Stomach (tissue), 9 donors: Measurements from ENCODE around the gene RPL36. TPM values are rescaled to one million over a fixed set of nuclear protein-coding genes. Genes with fewer than 3 reads are reported as not detected.
"Not testable (repeated sequence)": the region's sequence is repeated elsewhere in the genome, so short reads cannot be mapped to it uniquely, and the experiment has no call there.

ENCODE experiments used
- DNase-seq, 2 donors: peaks; one replicate each; pipeline versions ENCODE4 v3.0.0 to v3.0.0-alpha.2; 2013 to 2019
- H3K27ac ChIP-seq, 5 donors: fragments of 200-600 bp in 4 of 5; sonication (generic) in 4 of 5; one replicate each; pipeline ENCODE4 v1.5.1; 2013 to 2019; ENCODE audit warnings: mild to moderate bottlenecking in 1 of 5, moderate library complexity in 1 of 5
- H3K27me3 ChIP-seq, 3 donors: fragments of 200-600 bp; sonication (generic); one replicate each; pipeline ENCODE4 v1.5.1; 2017 to 2019; ENCODE audit warnings: mixed run types in 1 of 3
- H3K36me3 ChIP-seq, 4 donors: fragments of 200-600 bp; sonication (generic); 1 replicate in 3 of 4; 2 replicates in 1 of 4; pipeline ENCODE4 v1.5.1; 2016 to 2019
- H3K4me1 ChIP-seq, 4 donors: fragments of 200-600 bp; sonication (generic); one replicate each; pipeline ENCODE4 v1.5.1; 2016 to 2019
- H3K4me3 ChIP-seq, 4 donors: fragments of 200-600 bp; sonication (generic) in 3 of 4; one replicate each; pipeline ENCODE4 v1.5.1; 2016 to 2019; ENCODE audit warnings: mild to moderate bottlenecking in 1 of 4
- H3K9me3 ChIP-seq, 4 donors: fragments of 200-600 bp; sonication (generic); one replicate each; pipeline ENCODE4 v1.5.1; 2016 to 2019
- EP300 ChIP-seq: sonication (generic); formaldehyde crosslinking; IDR thresholded peaks from one replicate; pipeline ENCODE4 v1.6.1; 2017; ENCODE audit warnings: antibody characterized with exemption
- POLR2A ChIP-seq, 4 donors: fragments of 450-650 bp; IDR thresholded peaks; one replicate each; pipeline ENCODE4 v1.6.1; 2016; ENCODE audit warnings: antibody characterized with exemption in 4 of 4, control low read depth in 2 of 4, mild to moderate bottlenecking in 1 of 4, moderate library complexity in 1 of 4
- POLR2AphosphoS5 ChIP-seq, 3 donors: sonication (generic); formaldehyde crosslinking; IDR thresholded peaks; one replicate each; pipeline ENCODE4 v1.6.1; 2016; ENCODE audit warnings: antibody characterized with exemption in 3 of 3
- WGBS, 5 donors: extraction: QIAGEN DNeasy Blood & Tissue Kit in 3 of 5; methylation state at CpG; one replicate each; pipeline versions ENCODE4 v1.1.5 to v1.1.7; 2013 to 2018; 5-methylcytosine and 5-hydroxymethylcytosine counted together
- intact Hi-C: fragments of 100-400 bp; cut with DNase I; formaldehyde crosslinking; loops from one replicate; pipeline ENCODE4 v1.15.1; 2023; ENCODE audit warnings: low total_unique reads
- polyA plus RNA-seq, 3 donors: library from polyadenylated mRNA; stranded (reverse); fragments of 200-250 nt; gene quantifications; one replicate each; pipeline ENCODE4 v1.2.3, GENCODE V29; 2013
- total RNA-seq, 5 donors: library from RNA; depleted of rRNA; stranded (reverse); fragments of >200 nt; gene quantifications; one replicate each; pipeline versions ENCODE4 v1.1.0 to v1.2.3, GENCODE V29; 2014 to 2016
- TF ChIP-seq, protein P1 (sequence below), 7 experiments: fragments of 450-650 bp in 4 of 7; fragments of 200-600 bp in 3 of 7; sonication (generic) in 3 of 7; IDR thresholded peaks; one replicate each; pipeline ENCODE4 v1.5.1; 2016 to 2019; ENCODE audit warnings: antibody characterized with exemption in 7 of 7, control low read depth in 2 of 7, mild to moderate bottlenecking in 1 of 7
- donor health status: healthy with polysubstance abuse.
- donor health status: Bipolar disorder and iron deficiency.
- donor health status: healthy.

The RPL36 gene
- total and polyA plus RNA-seq, 8 donors = 121 to 2,132 (median 649) TPM

- H3K9me3 ChIP-seq = no peaks in the 10 kb centered on the region
- no peaks in the 10 kb centered on the region for H3K27me3 ChIP-seq
- peaks cover 64 to 96% (median 93%) of the 10 kb centered on the region in 4 donors for H3K36me3 ChIP-seq
- TF ChIP-seq POLR2A (IDR thresholded peaks at IDR 0.05) = no peak
- no peak for TF ChIP-seq POLR2AphosphoS5 (IDR thresholded peaks at IDR 0.05)
- TF ChIP-seq, protein P1, sequence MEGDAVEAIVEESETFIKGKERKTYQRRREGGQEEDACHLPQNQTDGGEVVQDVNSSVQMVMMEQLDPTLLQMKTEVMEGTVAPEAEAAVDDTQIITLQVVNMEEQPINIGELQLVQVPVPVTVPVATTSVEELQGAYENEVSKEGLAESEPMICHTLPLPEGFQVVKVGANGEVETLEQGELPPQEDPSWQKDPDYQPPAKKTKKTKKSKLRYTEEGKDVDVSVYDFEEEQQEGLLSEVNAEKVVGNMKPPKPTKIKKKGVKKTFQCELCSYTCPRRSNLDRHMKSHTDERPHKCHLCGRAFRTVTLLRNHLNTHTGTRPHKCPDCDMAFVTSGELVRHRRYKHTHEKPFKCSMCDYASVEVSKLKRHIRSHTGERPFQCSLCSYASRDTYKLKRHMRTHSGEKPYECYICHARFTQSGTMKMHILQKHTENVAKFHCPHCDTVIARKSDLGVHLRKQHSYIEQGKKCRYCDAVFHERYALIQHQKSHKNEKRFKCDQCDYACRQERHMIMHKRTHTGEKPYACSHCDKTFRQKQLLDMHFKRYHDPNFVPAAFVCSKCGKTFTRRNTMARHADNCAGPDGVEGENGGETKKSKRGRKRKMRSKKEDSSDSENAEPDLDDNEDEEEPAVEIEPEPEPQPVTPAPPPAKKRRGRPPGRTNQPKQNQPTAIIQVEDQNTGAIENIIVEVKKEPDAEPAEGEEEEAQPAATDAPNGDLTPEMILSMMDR (IDR thresholded peaks at IDR 0.05) = no peak
- no peak for TF ChIP-seq EP300
- WGBS, 5 donors = 95 to 97% (median 97%) methylated on average over 19 to 22 of the region's 22 CpGs
- intact Hi-C loops = no loop called here
- no peak overlapping the region for H3K27ac ChIP-seq
- peaks cover 0 to 5% (median 0%) of the 10 kb centered on the region in 4 donors for H3K4me1 ChIP-seq
- DNase-seq = no peak
- H3K4me3 ChIP-seq = no peak overlapping the region
These were observed 10.5 kb downstream of the RPL36 start for GRCh38 chr19:5700455-5701092.

GRCh38 chr19:5702053-5702410 is 11.9 kb downstream of the RPL36 start:
- WGBS, 5 donors = 93 to 95% (median 93%) methylated on average over 7 to 15 of the region's 28 CpGs; no CpG with 5 or more reads in 2 of the 5 donors
- H3K36me3 ChIP-seq = peaks cover 66 to 96% (median 93%) of the 10 kb centered on the region in 4 donors

DNA sequence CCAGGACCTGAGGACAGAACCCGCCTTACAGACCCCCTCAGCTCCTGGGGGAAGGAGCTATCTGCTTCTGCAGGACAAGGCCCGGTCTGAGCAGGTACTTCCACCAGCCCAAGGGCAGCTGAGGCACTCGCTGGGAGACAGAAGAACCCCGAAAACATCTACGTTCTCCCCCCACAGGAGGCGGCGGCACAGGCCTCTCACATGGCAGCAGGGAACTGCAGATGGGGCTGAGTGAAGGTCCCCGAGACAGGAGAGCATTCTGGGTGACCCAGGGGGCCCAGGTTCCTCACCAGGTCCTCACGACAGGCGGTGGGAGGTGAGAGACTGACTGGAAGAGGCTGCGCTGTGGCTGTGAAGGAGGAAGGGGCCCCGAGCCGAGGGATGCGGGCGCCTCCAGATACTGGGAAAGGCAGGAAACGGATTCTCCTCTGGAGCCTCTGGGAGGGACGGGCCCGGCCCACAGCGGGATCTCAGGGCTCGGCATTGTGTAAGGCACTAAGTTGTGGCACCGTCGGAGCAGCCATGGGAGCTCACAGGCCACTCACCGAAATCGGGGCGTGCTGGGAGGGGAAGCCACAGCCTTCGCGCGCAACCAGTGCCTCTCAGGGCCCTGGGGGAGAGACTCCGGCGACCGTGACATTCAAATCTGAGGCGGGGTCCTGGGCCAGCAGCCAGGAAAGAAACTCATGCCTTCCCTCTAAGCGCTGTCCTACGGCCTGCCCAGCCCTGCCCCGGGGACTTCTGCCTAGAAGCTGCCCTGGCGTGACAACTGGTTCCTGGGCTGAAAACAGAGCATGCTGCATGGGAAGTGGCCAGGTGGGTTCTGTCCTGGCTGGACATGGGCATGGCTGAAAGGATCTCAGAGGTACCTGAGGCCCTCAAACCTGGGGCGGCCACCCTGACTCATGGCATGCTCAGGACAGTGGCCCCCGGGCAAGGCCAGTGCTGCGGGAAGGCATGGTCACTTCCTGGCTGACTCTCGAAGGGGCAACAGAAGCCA is 14.0 kb downstream of the RPL36 start:
- no peak overlapping the region for H3K27ac ChIP-seq
- intact Hi-C loops = no loop called here
- no peaks in the 10 kb centered on the region for H3K4me1 ChIP-seq
- no peak for TF ChIP-seq POLR2A (IDR thresholded peaks at IDR 0.05)
- TF ChIP-seq POLR2AphosphoS5 (IDR thresholded peaks at IDR 0.05) = no peak
- TF ChIP-seq EP300 = no peak
- TF ChIP-seq, protein P1 (IDR thresholded peaks at IDR 0.05) = no peak
- H3K36me3 ChIP-seq = peaks cover 71 to 96% (median 94%) of the 10 kb centered on the region in 4 donors
- H3K4me3 ChIP-seq = no peak overlapping the region
- no peaks in the 10 kb centered on the region for H3K27me3 ChIP-seq
- 96 to 98% (median 97%) methylated on average over 39 to 40 of the region's 40 CpGs for WGBS, 5 donors
- no peaks in the 10 kb centered on the region for H3K9me3 ChIP-seq
- DNase-seq = no peak

More at GRCh38 chr19:5702053-5702410, 11.9 kb downstream of the RPL36 start:
- H3K4me1 ChIP-seq, H3K27ac ChIP-seq, H3K27me3 ChIP-seq, intact Hi-C loops, DNase-seq, H3K4me3 ChIP-seq, H3K9me3 ChIP-seq: not testable (repeated sequence)

DNA sequence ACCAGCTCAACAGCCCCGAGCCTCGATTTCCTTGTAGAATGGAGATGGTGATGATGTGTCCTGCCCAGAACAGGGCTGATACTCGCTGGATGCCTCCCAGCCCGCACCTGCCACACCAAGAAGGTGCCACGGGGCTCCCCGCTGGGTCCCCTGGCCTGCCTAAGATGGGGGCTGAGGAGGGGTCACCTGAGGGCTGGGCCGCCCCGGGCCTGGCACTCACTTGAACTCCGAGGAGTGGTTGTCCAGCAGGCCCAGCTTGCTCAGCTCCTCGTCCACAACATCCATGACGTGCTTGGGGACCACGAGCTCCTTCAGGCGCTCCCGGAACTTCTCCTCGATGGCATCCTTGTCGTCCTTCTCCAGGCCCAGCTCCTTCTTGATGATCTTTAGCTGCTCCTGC is 15.5 kb downstream of the RPL36 start:
- peaks cover 71 to 96% (median 94%) of the 10 kb centered on the region in 4 donors for H3K36me3 ChIP-seq
- no peak for DNase-seq

More for the DNA sequence above, 15.5 kb downstream of the RPL36 start:
- Histone ChIP-seq H3K4me3 (no peak overlapping the region), H3K27me3 (no peaks in the 10 kb centered on the region), H3K9me3 (no peaks in the 10 kb centered on the region), H3K4me1 (no peaks in the 10 kb centered on the region), H3K27ac (no peak overlapping the region)
- intact Hi-C loops = no loop called here
- TF ChIP-seq POLR2A (IDR thresholded peaks at IDR 0.05) = no peak
- TF ChIP-seq EP300 = no peak
- TF ChIP-seq, protein P1 (IDR thresholded peaks at IDR 0.05) = no peak
- TF ChIP-seq POLR2AphosphoS5 (IDR thresholded peaks at IDR 0.05) = no peak
- 88 to 90% (median 88%) methylated on average over 12 to 16 of the region's 16 CpGs for WGBS, 5 donors
